ENCODE data around the gene CFAP43.

GRCh38 chr10:104150139-104150538 lies 82.0 kb downstream of the CFAP43 start:
- no peak for TF ChIP-seq CTCF (conservative IDR thresholded peaks at IDR 0.05; ENCODE audit: low read depth, low read length)
- no peak for TF ChIP-seq EZH2 (IDR thresholded peaks at IDR 0.05; ENCODE audit: low read length, unreplicated experiment)

Data from PC-3 (cell line).